K562 (cell line): Measurements from ENCODE around the gene ACCSL. TPM values are rescaled to one million over a fixed set of nuclear protein-coding genes. Genes with fewer than 3 reads are reported as not detected.

ENCODE experiments used
- ATAC-seq: fragments of 200-7000 bp; cut with Tn5 transposase; 3 replicates; pipeline ENCODE4 v1.9.1; 2020; ENCODE audit warnings: moderate library complexity
- BruUV-seq: library from RNA; stranded (reverse); fragments of 400-500 nt; replicated peaks from 2 replicates; lab custom pipeline; 2021; lab: Mats Ljungman, UMichigan
- CTCF ChIA-PET: fragments of 300-600 bp; formaldehyde crosslinking; extraction: SDS; loops from one replicate; lab custom pipeline; 2021; ENCODE audit warnings: low intra/inter-chr PET ratio; lab: Yijun Ruan, JAX
- POLR2A ChIA-PET: fragments of 300-600, 350-650 bp; sonication (Branson Sonifier 250); formaldehyde crosslinking; extraction: SDS; loops from one replicate; lab custom pipeline; 2021; ENCODE audit warnings: antibody characterized with exemption, inconsistent platforms; lab: Yijun Ruan, JAX
- DNase-seq, 4 experiments: peaks; one replicate each; pipeline versions ENCODE4 v3.0.0 to v3.0.0-alpha.2; 2011 to 2018; ENCODE audit warnings: low spot score in 3 of 4, mixed read lengths in 3 of 4; ENCODE audit errors: extremely low read depth in 1 of 4
- FAIRE-seq: peaks from 2 replicates; lab custom pipeline; 2011; peaks lifted over from hg19 to GRCh38; lab: Jason Lieb, UNC
- H2AFZ ChIP-seq: 2 replicates; pipeline ENCODE4 v1.6.0; 2011; ENCODE audit warnings: low read depth, low read length, control low read depth, inconsistent platforms
- H3K27ac ChIP-seq: fragments of 200-600 bp; 3 replicates; pipeline ENCODE4 v1.8.0; 2011; ENCODE audit warnings: low read depth, mild to moderate bottlenecking, control low read depth, inconsistent platforms, low read length, moderate library complexity, mixed read lengths; ENCODE audit errors: extremely low read depth
- H3K27me3 ChIP-seq, 2 experiments: fragments of 300-600 bp in 1 of 2; 2 replicates in 1 of 2; 3 replicates in 1 of 2; pipeline versions ENCODE4 v1.6.0 to v1.8.0; 2011; ENCODE audit warnings: inconsistent platforms in 2 of 2, low read length in 2 of 2, mild to moderate bottlenecking in 1 of 2, mixed read lengths in 1 of 2, moderate library complexity in 1 of 2; ENCODE audit not compliant: control insufficient read depth in 2 of 2, insufficient read depth in 2 of 2
- H3K36me3 ChIP-seq: fragments of 300-600 bp; 3 replicates; pipeline ENCODE4 v1.8.0; 2011; ENCODE audit warnings: mild to moderate bottlenecking, low read length, inconsistent platforms; ENCODE audit not compliant: control insufficient read depth, insufficient read depth
- H3K4me1 ChIP-seq, 2 experiments: fragments of 200-600 bp in 1 of 2; replicated peaks in 1 of 2; 2 replicates in 1 of 2; 3 replicates in 1 of 2; pipeline versions ENCODE4 v1.5.1 to v1.8.0; 2011; ENCODE audit warnings: inconsistent platforms in 2 of 2, low read length in 2 of 2, mild to moderate bottlenecking in 1 of 2, mixed read lengths in 1 of 2, moderate library complexity in 1 of 2; ENCODE audit not compliant: control insufficient read depth in 2 of 2, insufficient read depth in 2 of 2
- H3K4me2 ChIP-seq: 2 replicates; pipeline ENCODE4 v1.6.1; 2011; ENCODE audit warnings: low read length, control low read depth, inconsistent platforms, mixed read lengths; ENCODE audit not compliant: insufficient read depth
- H3K4me3 ChIP-seq: fragments of 200-600 bp; sonication (generic), shearing (Covaris generic); 2 replicates; pipeline ENCODE4 v1.5.1; 2016; ENCODE audit warnings: control low read depth, inconsistent platforms
- H3K79me2 ChIP-seq: fragments of 200-600 bp; 3 replicates; pipeline ENCODE4 v1.8.0; 2011; ENCODE audit warnings: low read length, inconsistent platforms; ENCODE audit not compliant: control insufficient read depth, insufficient read depth
- H3K9ac ChIP-seq, 2 experiments: 2 replicates each; pipeline versions ENCODE4 v1.6.0 to v1.6.1; 2011; ENCODE audit warnings: low read depth in 2 of 2, low read length in 2 of 2, control low read depth in 1 of 2, inconsistent platforms in 1 of 2, mild to moderate bottlenecking in 1 of 2, mixed read lengths in 1 of 2; ENCODE audit not compliant: insufficient read depth in 1 of 2
- H3K9me1 ChIP-seq: one replicate; pipeline ENCODE4 v1.6.0; 2011; ENCODE audit warnings: inconsistent platforms, mild to moderate bottlenecking, low read length, moderate library complexity; ENCODE audit not compliant: control insufficient read depth, insufficient read depth
- H3K9me3 ChIP-seq: replicated peaks from 2 replicates; pipeline ENCODE4 v1.5.1; 2011; ENCODE audit warnings: low read depth, low read length, inconsistent platforms; ENCODE audit not compliant: control insufficient read depth, insufficient read depth
- H4K20me1 ChIP-seq: replicated peaks from 2 replicates; pipeline ENCODE4 v1.6.1; 2011; ENCODE audit warnings: low read length, inconsistent platforms, mixed read lengths; ENCODE audit not compliant: control insufficient read depth, insufficient read depth
- FOSL1 ChIP-seq: fragments of 200-800 bp; sonication (Bioruptor generic); conservative IDR thresholded peaks from 2 replicates; pipeline ENCODE4 v1.6.1; 2016; ENCODE audit warnings: missing genetic modification characterization, missing compliant biosample characterization
- POLR3A ChIP-seq: IDR thresholded peaks from 2 replicates; pipeline ENCODE4 v1.6.1; 2011; ENCODE audit warnings: borderline replicate concordance, mild to moderate bottlenecking, moderate library complexity; ENCODE audit not compliant: insufficient read length, insufficient read depth; ENCODE audit errors: extremely low read depth
- RERE ChIP-seq: sonication (generic); formaldehyde crosslinking; IDR thresholded peaks from 2 replicates; pipeline ENCODE4 v1.8.0; 2023; ENCODE audit warnings: missing genetic modification reagents, mild to moderate bottlenecking, borderline replicate concordance
- WGBS: fragments of 100-300 bp; shearing (Covaris generic); methylation state at CpG from one replicate; pipeline ENCODE4 v1.1.6; 2016; ENCODE audit warnings: low coverage, mixed read lengths; ENCODE audit not compliant: insufficient coverage; ENCODE audit errors: missing lambda C conversion rate; 5-methylcytosine and 5-hydroxymethylcytosine counted together
- in situ Hi-C: fragments of 300-500 bp; cut with MboI; formaldehyde crosslinking; loops from 4 replicates; pipeline ENCODE4 v1.15.0; 2018; ENCODE audit warnings: inconsistent platforms, mixed read lengths
- intact Hi-C: fragments of 100-400 bp; cut with micrococcal nuclease; formaldehyde crosslinking; loops from 2 replicates; pipeline ENCODE4 v1.14.2; 2022
- polyA plus RNA-seq, 8 experiments: library from polyadenylated mRNA; depleted of rRNA in 4 of 8; stranded (reverse) in 5 of 8; unstranded in 3 of 8; fragments of >200 nt; fragmentation: Nextera tagmentation in 2 of 8; fragmentation: Illumina TruSeq in 1 of 8; extraction: Ambion mirVana in 2 of 8; extraction: Trizol in 1 of 8; gene quantifications; 2 replicates each; pipeline versions ENCODE4 v1.2.1 to v1.2.3, GENCODE V29; 2011 to 2014; ENCODE audit warnings: inconsistent platforms in 1 of 8, missing spikeins in 1 of 8
- total RNA-seq, 7 experiments: library from RNA; depleted of rRNA in 6 of 7; stranded (reverse); fragments of >200 nt in 6 of 7; fragmentation: Illumina TruSeq in 2 of 7; extraction: Trizol in 2 of 7; gene quantifications; 2 replicates each; pipeline versions ENCODE4 v1.2.1 to v1.2.3, GENCODE V29; 2011 to 2021; ENCODE audit warnings: low replicate concordance in 1 of 7

ACCSL gene
- total and polyA plus RNA-seq, 9 of the 15 experiments (the other 6 are each of a cell fraction or from before 2014, with no cell fraction given), result not detected

- no peak for TF ChIP-seq POLR3A
These were observed 17.5 kb upstream of the ACCSL start (continued) for GRCh38 chr11:44029977-44030911.

GRCh38 chr11:44030996-44031395 is 16.8 kb upstream of the ACCSL start:
- intact Hi-C loops (no loop called here), in situ Hi-C loops (no loop called here)
- BruUV-seq, result no TSS peak
- no peak overlapping the region for H3K4me2 ChIP-seq
- H3K36me3 ChIP-seq, result no peaks in the 10 kb centered on the region
- DNase-seq (no peak), FAIRE-seq (no peak), ATAC-seq (no peak)
- no peak overlapping the region for H2AFZ ChIP-seq
- peaks cover 15 to 20% of the 10 kb centered on the region in 2 experiments; a peak in 4 of 5 replicates for H3K27me3 ChIP-seq
- H4K20me1 ChIP-seq, result no peaks in the 10 kb centered on the region
- H3K4me1 ChIP-seq, result peaks cover 0 to 2% of the 10 kb centered on the region in 2 experiments; a peak in 3 of 5 replicates
- no peak overlapping the region for H3K9ac ChIP-seq
- no peak overlapping the region for H3K27ac ChIP-seq
- POLR2A ChIA-PET, result no interaction called here
- H3K9me1 ChIP-seq, result no peaks in the 10 kb centered on the region
- H3K9me3 ChIP-seq, result no peaks in the 10 kb centered on the region
- CTCF ChIA-PET, result no interaction called here
- no peak overlapping the region for H3K4me3 ChIP-seq
- WGBS, result 3% methylated on average over 5 of the region's 5 CpGs
- no peaks in the 10 kb centered on the region for H3K79me2 ChIP-seq
- TF ChIP-seq FOSL1 (tag) (0 out of 2 replicates have a peak, but pooled peaks have one; percentile 1), RERE (CRISPR knock-in tag) (no peak)
